Psoas muscle (tissue), 8 donors: ENCODE results near the gene MAP3K9. TPM values are rescaled to one million over a fixed set of nuclear protein-coding genes. Genes with fewer than 3 reads are reported as not detected.

Source experiments
- ATAC-seq, 4 donors: fragments of 200-7000 bp; cut with Tn5 transposase; one replicate each; pipeline ENCODE4 v1.9.1; 2020; ENCODE audit warnings: moderate library complexity in 3 of 4, mild to moderate bottlenecking in 2 of 4
- DNase-seq, 2 donors: peaks; one replicate each; pipeline ENCODE4 v3.0.0-alpha.2; 2020
- H3K27ac ChIP-seq: fragments of 200-600 bp; one replicate; pipeline ENCODE4 v1.8.0; 2022
- H3K27me3 ChIP-seq, 3 donors: fragments of 200-600 bp in 1 of 3; one replicate each; pipeline versions ENCODE4 v1.6.1 to v1.8.0; 2013 to 2022; ENCODE audit warnings: low read length in 2 of 3, mild to moderate bottlenecking in 2 of 3, moderate library complexity in 1 of 3; ENCODE audit not compliant: insufficient read depth in 3 of 3
- H3K36me3 ChIP-seq, 2 donors: fragments of 200-600 bp in 1 of 2; one replicate each; pipeline versions ENCODE4 v1.6.1 to v1.8.0; 2013 to 2022; ENCODE audit warnings: low read depth in 1 of 2, mild to moderate bottlenecking in 1 of 2, moderate library complexity in 1 of 2; ENCODE audit not compliant: insufficient read depth in 1 of 2
- H3K4me1 ChIP-seq: fragments of 200-600 bp; one replicate; pipeline ENCODE4 v1.8.0; 2022
- H3K4me3 ChIP-seq: fragments of 200-600 bp; one replicate; pipeline ENCODE4 v1.8.0; 2022; ENCODE audit warnings: mild to moderate bottlenecking
- H3K9me3 ChIP-seq: fragments of 200-600 bp; one replicate; pipeline ENCODE4 v1.8.0; 2022
- CTCF ChIP-seq: fragments of 200-600 bp; IDR thresholded peaks from one replicate; pipeline ENCODE4 v1.8.0; 2022; ENCODE audit warnings: antibody characterized with exemption
- WGBS, 3 donors: extraction: QIAGEN DNeasy Blood & Tissue Kit; methylation state at CpG; one replicate each; pipeline versions ENCODE4 v1.1.6 to v1.1.7; 2013; 5-methylcytosine and 5-hydroxymethylcytosine counted together
- intact Hi-C, 2 donors: fragments of 100-400 bp; cut with DNase I; formaldehyde crosslinking; loops; one replicate each; pipeline versions ENCODE4 v1.11.0 to v1.14.2; 2022
- polyA plus RNA-seq, 3 donors: library from polyadenylated mRNA; stranded (reverse); fragments of 200-250 nt; gene quantifications; one replicate each; pipeline ENCODE4 v1.2.3, GENCODE V29; 2013
- total RNA-seq, 4 donors: library from RNA; stranded (reverse); fragmentation: NEBNext Ultra II Directional in 2 of 4; extraction: Animal tissue kit (Norgen Biotek cat#: 25700) in 2 of 4; gene quantifications; one replicate each; pipeline versions ENCODE4 v1.2.1 to v1.2.4, GENCODE V29; 2021 to 2023
- donor health status: healthy with polysubstance abuse.
- donor health status: DM: no; HTN: no; CAD: no; lungs with moderate emphysema.
- donor health status: Bipolar disorder and iron deficiency.
- donor health status: healthy.
- donor health status: DM: yes; HTN: yes; CAD: no.
- donor health status: DM: no; HTN: no; CAD: no.
- donor health status: DM: no; HTN: no; CAD: no.
- donor health status: DM: yes; HTN: yes; CAD: no.

Gene MAP3K9
- total and polyA plus RNA-seq, 7 donors = 0.44 to 4.3 (median 2.1) TPM

- intact Hi-C loops = no loop called here
- Histone ChIP-seq H3K27ac (no peak overlapping the region), H3K36me3 (peaks cover 0 to 2% of the 10 kb centered on the region in 2 donors), H3K27me3 (no peaks in the 10 kb centered on the region), H3K4me1 (no peaks in the 10 kb centered on the region), H3K4me3 (no peak overlapping the region), H3K9me3 (no peaks in the 10 kb centered on the region)
- 82 to 90% (median 82%) methylated on average over 2 of the region's 2 CpGs for WGBS, 3 donors
- DNase-seq = no peak
- ATAC-seq = no peak
- TF ChIP-seq CTCF = no peak
Observed at GRCh38 chr14:70744641-70745040, 64.7 kb downstream of the MAP3K9 start.

DNA sequence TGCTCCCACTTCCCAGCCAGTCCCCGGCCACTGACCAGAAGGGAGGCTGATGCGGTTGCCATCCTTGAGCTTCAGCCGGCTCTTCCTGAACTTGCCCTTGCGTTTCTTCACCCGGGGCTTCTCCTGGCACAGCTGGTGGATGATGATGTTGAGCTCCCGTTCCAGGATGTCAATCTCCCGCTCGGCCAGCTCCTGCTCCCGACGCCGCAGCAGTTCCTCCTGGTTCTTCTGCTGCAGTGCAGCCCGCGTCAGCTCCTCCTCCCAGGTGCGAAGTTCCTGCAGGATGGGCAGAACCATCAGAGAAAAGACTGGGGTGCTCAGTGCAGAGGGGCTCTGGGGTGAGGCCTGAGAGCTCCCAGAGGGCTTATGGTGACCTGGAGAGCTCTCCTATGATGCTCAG lies 67.0 kb downstream of the MAP3K9 start:
- H3K27me3 ChIP-seq = no peaks in the 10 kb centered on the region
- 77 to 80% (median 80%) methylated on average over 14 of the region's 14 CpGs for WGBS, 3 donors
- no peak for ATAC-seq
- TF ChIP-seq CTCF = no peak
- H3K4me3 ChIP-seq = no peak overlapping the region
- intact Hi-C loops = no loop called here
- H3K4me1 ChIP-seq = no peaks in the 10 kb centered on the region
- DNase-seq = no peak
- H3K36me3 ChIP-seq = peaks cover 0 to 8% of the 10 kb centered on the region in 2 donors
- no peaks in the 10 kb centered on the region for H3K9me3 ChIP-seq
- no peak overlapping the region for H3K27ac ChIP-seq

- no peak overlapping the region for H3K4me3 ChIP-seq
- ATAC-seq (no peak), DNase-seq (no peak)
- no peaks in the 10 kb centered on the region for H3K9me3 ChIP-seq
- H3K27ac ChIP-seq = no peak overlapping the region
- intact Hi-C loops = no loop called here
- H3K4me1 ChIP-seq = no peaks in the 10 kb centered on the region
- peaks cover 0 to 8% of the 10 kb centered on the region in 2 donors for H3K36me3 ChIP-seq
- no peak for TF ChIP-seq CTCF
- WGBS, 3 donors = 56 to 60% (median 56%) methylated on average over 6 of the region's 6 CpGs
- H3K27me3 ChIP-seq = no peaks in the 10 kb centered on the region
Observed at GRCh38 chr14:70741482-70741881, 67.8 kb downstream of the MAP3K9 start.

DNA sequence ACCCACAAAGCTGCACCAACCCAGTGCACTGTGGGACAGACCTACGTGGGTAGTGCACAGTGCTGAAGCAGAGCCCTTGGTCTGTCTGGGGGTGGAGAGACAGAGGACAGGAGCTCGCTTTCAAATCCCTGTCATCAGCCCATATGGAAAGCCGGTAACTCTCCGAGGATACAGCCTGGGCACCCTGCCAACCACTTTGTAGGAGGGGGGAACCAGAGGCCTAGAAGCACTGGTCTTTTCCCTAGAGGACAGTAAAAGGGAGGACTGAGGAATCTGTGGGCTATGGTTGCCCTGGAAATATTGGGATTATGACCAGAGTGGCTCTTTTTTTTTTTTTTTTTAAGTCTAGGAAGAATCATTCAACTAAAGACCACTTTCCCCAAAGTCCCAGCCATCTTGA lies 74.3 kb downstream of the MAP3K9 start:
- no peaks in the 10 kb centered on the region for H3K4me1 ChIP-seq
- H3K27ac ChIP-seq = no peak overlapping the region
- DNase-seq (no peak), ATAC-seq (no peak)
- no peak overlapping the region for H3K4me3 ChIP-seq
- no peaks in the 10 kb centered on the region for H3K27me3 ChIP-seq
- TF ChIP-seq CTCF = no peak
- peaks cover 0 to 8% of the 10 kb centered on the region in 2 donors for H3K36me3 ChIP-seq
- intact Hi-C loops = no loop called here
- WGBS, 3 donors = 17 to 26% (median 19%) methylated on average over 4 of the region's 4 CpGs
- no peaks in the 10 kb centered on the region for H3K9me3 ChIP-seq
